GM12872 (cell line): ENCODE results near the gene HIVEP3.

Source experiments
- CTCF ChIP-seq: IDR thresholded peaks from 3 replicates; pipeline ENCODE4 v1.5.1; 2011; ENCODE audit warnings: low read depth, mild to moderate bottlenecking, low read length, moderate library complexity; ENCODE audit not compliant: insufficient read depth

Gene HIVEP3

DNA sequence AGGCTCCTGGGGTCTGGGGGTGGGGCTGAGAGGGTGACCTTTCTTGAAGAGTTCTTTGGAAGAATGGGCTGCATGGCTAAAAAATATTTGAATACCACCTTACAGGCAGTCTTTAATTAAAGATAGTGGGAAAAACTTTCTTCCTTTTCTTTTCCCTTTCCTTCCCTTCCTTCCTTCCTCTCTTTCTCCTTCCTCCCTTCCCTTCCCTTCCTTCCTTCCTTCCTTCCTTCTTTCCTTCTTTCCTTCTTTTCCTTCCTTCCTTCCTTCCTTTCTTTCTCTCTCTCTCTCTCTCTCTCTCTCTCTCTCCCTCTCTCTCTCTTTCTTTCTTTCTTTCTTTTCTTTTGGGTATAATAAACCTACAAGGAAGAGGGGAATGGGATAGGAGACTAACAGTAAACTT, 356.4 kb downstream of the HIVEP3 start:
- no peak for TF ChIP-seq CTCF

GRCh38 chr1:41560931-41561330, 357.8 kb downstream of the HIVEP3 start:
- TF ChIP-seq CTCF = no peak

GRCh38 chr1:41560496-41560895, 358.2 kb downstream of the HIVEP3 start:
- TF ChIP-seq CTCF = no peak

- TF ChIP-seq CTCF = no peak
These were observed 359.4 kb downstream of the HIVEP3 start for GRCh38 chr1:41559331-41559730.

DNA sequence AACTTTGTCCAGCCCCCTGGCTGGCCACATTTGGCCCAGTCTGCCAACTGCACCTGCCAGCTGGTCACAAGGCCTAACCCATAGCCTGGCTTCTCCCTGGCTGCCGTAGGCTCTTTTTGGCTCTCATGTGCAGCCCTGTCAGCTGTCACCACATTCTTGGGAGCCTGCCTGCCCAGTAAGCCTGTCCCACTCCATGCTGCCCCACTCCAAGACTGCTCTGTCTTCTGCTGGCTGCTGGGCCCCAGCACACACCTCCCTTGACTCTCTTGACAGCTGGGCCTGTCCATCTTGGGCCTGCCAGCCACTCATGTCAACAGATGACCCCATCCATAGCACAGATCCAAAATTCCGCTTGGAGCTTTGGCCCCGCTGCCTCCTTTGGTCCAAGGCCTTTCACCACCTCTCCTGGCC, 360.0 kb downstream of the HIVEP3 start:
- no peak for TF ChIP-seq CTCF

GRCh38 chr1:41557751-41558455, 360.8 kb downstream of the HIVEP3 start:
- TF ChIP-seq CTCF = no peak

GRCh38 chr1:41547781-41548560, 370.8 kb downstream of the HIVEP3 start:
- no peak for TF ChIP-seq CTCF
